ENCODE results near the gene TMEM259. TPM values are rescaled to one million over a fixed set of nuclear protein-coding genes. Genes with fewer than 3 reads are reported as not detected.

Gene TMEM259
- total and polyA plus RNA-seq, 8 donors: 59.7 to 536 (median 238) TPM

GRCh38 chr19:1015061-1015781, 5.7 kb downstream of the TMEM259 start:
- TF ChIP-seq POLR2A (IDR thresholded peaks at IDR 0.05) (no peak), EP300 (IDR thresholded peaks at IDR 0.05) (no peak), CTCF (IDR thresholded peaks at IDR 0.05) (no peak)
- Histone ChIP-seq H3K27ac (no peak overlapping the region), H3K4me1 (peaks cover 49 to 69% (median 60%) of the 10 kb centered on the region in 4 donors), H3K9me3 (no peaks in the 10 kb centered on the region), H3K36me3 (peaks cover 36 to 55% (median 52%) of the 10 kb centered on the region in 4 donors), H3K27me3 (no peaks in the 10 kb centered on the region), H3K4me3 (peak overlapping the region in 1 of 4 donors; percentile 4)
- DNase-seq: no peak
- WGBS, 5 donors: 81 to 86% (median 84%) methylated on average over 8 to 29 of the region's 29 CpGs
- intact Hi-C loops (cut with DNase I; ENCODE audit: low total_unique reads): no loop called here

GRCh38 chr19:1014161-1015060, 6.5 kb downstream of the TMEM259 start:
- Histone ChIP-seq H3K27me3 (no peaks in the 10 kb centered on the region), H3K4me1 (peaks cover 44 to 67% (median 55%) of the 10 kb centered on the region in 4 donors), H3K36me3 (peaks cover 42 to 63% (median 61%) of the 10 kb centered on the region in 4 donors), H3K4me3 (no peak overlapping the region), H3K9me3 (no peaks in the 10 kb centered on the region), H3K27ac (no peak overlapping the region)
- no peak for DNase-seq
- 92 to 94% (median 94%) methylated on average over 36 to 49 of the region's 49 CpGs for WGBS, 5 donors
- TF ChIP-seq CTCF (IDR thresholded peaks at IDR 0.05) (no peak), POLR2A (IDR thresholded peaks at IDR 0.05) (no peak), EP300 (IDR thresholded peaks at IDR 0.05) (no peak), POLR2AphosphoS5 (IDR thresholded peaks at IDR 0.05) (no peak)
- intact Hi-C loops (cut with DNase I; ENCODE audit: low total_unique reads): no loop called here

- H3K4me1 ChIP-seq: peaks cover 32 to 55% (median 43%) of the 10 kb centered on the region in 4 donors
- no peaks in the 10 kb centered on the region for H3K27me3 ChIP-seq
- no peak overlapping the region for H3K27ac ChIP-seq
- TF ChIP-seq POLR2A (IDR thresholded peaks at IDR 0.05) (no peak), POLR2AphosphoS5 (IDR thresholded peaks at IDR 0.05) (no peak), CTCF (IDR thresholded peaks at IDR 0.05) (no peak), EP300 (IDR thresholded peaks at IDR 0.05) (no peak)
- no peaks in the 10 kb centered on the region for H3K9me3 ChIP-seq
- intact Hi-C loops (cut with DNase I; ENCODE audit: low total_unique reads): no loop called here
- WGBS, 5 donors: 87 to 96% (median 93%) methylated on average over 9 to 10 of the region's 10 CpGs; no CpG with 5 or more reads in 1 of the 5 donors
- DNase-seq: no peak
- H3K4me3 ChIP-seq: no peak overlapping the region
- peaks cover 42 to 74% (median 71%) of the 10 kb centered on the region in 4 donors for H3K36me3 ChIP-seq
These were observed 7.7 kb downstream of the TMEM259 start for GRCh38 chr19:1013218-1013617.

- TF ChIP-seq POLR2A (IDR thresholded peaks at IDR 0.05): no peak
- TF ChIP-seq CTCF (IDR thresholded peaks at IDR 0.05): no peak
- TF ChIP-seq POLR2AphosphoS5 (IDR thresholded peaks at IDR 0.05): no peak
- TF ChIP-seq EP300 (IDR thresholded peaks at IDR 0.05): no peak
- DNase-seq: no peak
- H3K4me3 ChIP-seq: no peak overlapping the region
- peaks cover 42 to 74% (median 72%) of the 10 kb centered on the region in 4 donors for H3K36me3 ChIP-seq
- H3K27ac ChIP-seq: no peak overlapping the region
- H3K9me3 ChIP-seq: no peaks in the 10 kb centered on the region
- H3K27me3 ChIP-seq: no peaks in the 10 kb centered on the region
- intact Hi-C loops (cut with DNase I; ENCODE audit: low total_unique reads): no loop called here
- peaks cover 23 to 47% (median 34%) of the 10 kb centered on the region in 4 donors for H3K4me1 ChIP-seq
- WGBS, 5 donors: 92 to 97% (median 94%) methylated on average over 10 to 18 of the region's 18 CpGs
These were observed 8.6 kb downstream of the TMEM259 start for GRCh38 chr19:1012334-1012733.
